HFFc6 (cell line): ENCODE measurements around the gene HES6. TPM values are rescaled to one million over a fixed set of nuclear protein-coding genes. Genes with fewer than 3 reads are reported as not detected.
"Not testable (repeated sequence)": the region's sequence is repeated elsewhere in the genome, so short reads cannot be mapped to it uniquely, and the experiment has no call there.

Experiments
- DNase-seq: peaks from one replicate; pipeline ENCODE4 v3.0.0-alpha.2; 2018
- H3K27ac Mint-ChIP-seq: 2 replicates; pipeline ENCODE4 v1.8.0; 2020; ENCODE audit warnings: mild to moderate bottlenecking, mixed read lengths
- H3K27me3 Mint-ChIP-seq: 2 replicates; pipeline ENCODE4 v1.8.0; 2021; ENCODE audit warnings: mild to moderate bottlenecking, moderate library complexity, mixed read lengths; ENCODE audit not compliant: insufficient read depth
- H3K36me3 Mint-ChIP-seq: 2 replicates; pipeline ENCODE4 v1.8.0; 2021; ENCODE audit warnings: low read depth, mixed read lengths
- H3K4me1 Mint-ChIP-seq: 2 replicates; pipeline ENCODE4 v1.8.0; 2020; ENCODE audit warnings: low read depth, mixed read lengths
- H3K4me3 Mint-ChIP-seq: 2 replicates; pipeline ENCODE4 v1.8.0; 2020; ENCODE audit warnings: mild to moderate bottlenecking, moderate library complexity, mixed read lengths
- H3K9me3 Mint-ChIP-seq: 2 replicates; pipeline ENCODE4 v1.8.0; 2020; ENCODE audit warnings: mild to moderate bottlenecking, mixed read lengths
- total RNA-seq, 6 experiments: library from RNA; stranded (reverse); fragmentation: NEBNext Ultra II Directional; extraction: Animal tissue kit (Norgen Biotek cat#: 25700); gene quantifications; 2 replicates in 1 of 6; 3 replicates in 5 of 6; pipeline ENCODE4 v1.2.3, GENCODE V29; 2021
- TF ChIP-seq, protein P1 (sequence below): fragments of 200-600 bp; sonication (generic); IDR thresholded peaks from 2 replicates; pipeline ENCODE4 v1.5.0; 2021; ENCODE audit warnings: antibody characterized with exemption, mild to moderate bottlenecking

HES6 gene
- total RNA-seq, 6 experiments from 2014 or later: 0.47 to 1.0 (median 0.82) TPM

DNA sequence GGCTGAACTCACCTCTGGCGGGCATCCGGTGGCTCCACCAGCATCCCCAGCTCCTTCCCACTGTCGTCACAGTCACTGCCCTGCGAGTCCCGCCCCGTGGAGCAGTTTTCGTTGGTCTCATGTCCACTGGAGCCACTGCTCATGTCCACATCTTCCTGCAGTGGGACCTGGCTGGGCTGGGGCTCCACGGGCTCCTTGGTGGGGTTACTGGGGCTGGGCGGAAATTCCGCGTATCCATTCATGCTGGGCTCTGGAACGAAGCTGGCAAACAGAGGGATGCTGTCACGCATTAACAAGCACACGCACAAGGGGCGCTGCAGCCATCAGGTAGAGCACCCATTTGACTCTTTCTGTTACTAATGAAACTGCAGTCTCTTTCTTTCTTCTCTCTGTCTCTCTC, 37.9 kb upstream of the HES6 start:
- DNase-seq: no peak
- Mint-ChIP-seq H3K27me3 (peaks cover 8% of the 10 kb centered on the region), H3K4me1 (no peaks in the 10 kb centered on the region), H3K4me3 (no peak overlapping the region), H3K9me3 (no peaks in the 10 kb centered on the region), H3K36me3 (no peaks in the 10 kb centered on the region), H3K27ac (no peak overlapping the region)
- TF ChIP-seq, protein P1, sequence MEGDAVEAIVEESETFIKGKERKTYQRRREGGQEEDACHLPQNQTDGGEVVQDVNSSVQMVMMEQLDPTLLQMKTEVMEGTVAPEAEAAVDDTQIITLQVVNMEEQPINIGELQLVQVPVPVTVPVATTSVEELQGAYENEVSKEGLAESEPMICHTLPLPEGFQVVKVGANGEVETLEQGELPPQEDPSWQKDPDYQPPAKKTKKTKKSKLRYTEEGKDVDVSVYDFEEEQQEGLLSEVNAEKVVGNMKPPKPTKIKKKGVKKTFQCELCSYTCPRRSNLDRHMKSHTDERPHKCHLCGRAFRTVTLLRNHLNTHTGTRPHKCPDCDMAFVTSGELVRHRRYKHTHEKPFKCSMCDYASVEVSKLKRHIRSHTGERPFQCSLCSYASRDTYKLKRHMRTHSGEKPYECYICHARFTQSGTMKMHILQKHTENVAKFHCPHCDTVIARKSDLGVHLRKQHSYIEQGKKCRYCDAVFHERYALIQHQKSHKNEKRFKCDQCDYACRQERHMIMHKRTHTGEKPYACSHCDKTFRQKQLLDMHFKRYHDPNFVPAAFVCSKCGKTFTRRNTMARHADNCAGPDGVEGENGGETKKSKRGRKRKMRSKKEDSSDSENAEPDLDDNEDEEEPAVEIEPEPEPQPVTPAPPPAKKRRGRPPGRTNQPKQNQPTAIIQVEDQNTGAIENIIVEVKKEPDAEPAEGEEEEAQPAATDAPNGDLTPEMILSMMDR: peak; percentile 22

DNA sequence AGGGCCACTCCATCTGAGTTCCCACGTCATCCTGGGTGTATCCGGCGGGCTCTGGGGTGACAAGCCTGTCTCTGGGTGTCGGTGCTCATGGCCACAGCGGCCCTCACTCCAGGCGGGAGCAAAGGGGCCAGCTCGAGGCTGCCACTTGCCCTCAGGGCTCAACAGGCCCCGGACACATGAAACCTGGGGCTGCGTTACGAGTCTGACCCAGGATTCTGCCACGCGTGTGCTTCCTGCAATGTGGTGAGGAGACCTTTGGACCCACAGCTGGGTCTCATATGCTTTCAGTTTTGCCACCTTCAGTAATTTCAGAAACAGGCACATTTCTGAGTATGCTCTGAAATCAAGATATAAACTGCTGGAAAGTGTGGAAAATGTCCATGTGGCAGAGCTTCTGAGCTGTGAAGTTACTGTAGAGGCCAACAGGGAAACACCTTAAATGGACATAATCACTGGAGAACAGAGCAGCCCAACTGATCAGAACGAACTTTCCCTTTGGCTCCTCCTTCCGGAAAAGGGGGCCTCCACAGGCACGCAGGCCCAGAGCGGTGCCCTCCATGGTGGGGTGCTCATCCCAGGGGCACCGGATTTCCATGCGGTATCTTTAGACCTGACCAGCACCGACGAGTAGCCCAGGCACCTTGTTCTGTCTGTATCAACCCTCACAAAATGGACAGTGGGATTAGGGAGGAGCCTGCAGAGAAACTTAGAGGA, 34.5 kb upstream of the HES6 start:
- H3K4me3 Mint-ChIP-seq: no peak overlapping the region
- H3K27ac Mint-ChIP-seq: no peak overlapping the region
- no peaks in the 10 kb centered on the region for H3K4me1 Mint-ChIP-seq
- no peak for DNase-seq
- H3K27me3 Mint-ChIP-seq: peaks cover 3% of the 10 kb centered on the region; the same call in 1 of the 2 replicates
- no peaks in the 10 kb centered on the region for H3K9me3 Mint-ChIP-seq
- TF ChIP-seq, protein P1: no peak
- H3K36me3 Mint-ChIP-seq: no peaks in the 10 kb centered on the region

DNA sequence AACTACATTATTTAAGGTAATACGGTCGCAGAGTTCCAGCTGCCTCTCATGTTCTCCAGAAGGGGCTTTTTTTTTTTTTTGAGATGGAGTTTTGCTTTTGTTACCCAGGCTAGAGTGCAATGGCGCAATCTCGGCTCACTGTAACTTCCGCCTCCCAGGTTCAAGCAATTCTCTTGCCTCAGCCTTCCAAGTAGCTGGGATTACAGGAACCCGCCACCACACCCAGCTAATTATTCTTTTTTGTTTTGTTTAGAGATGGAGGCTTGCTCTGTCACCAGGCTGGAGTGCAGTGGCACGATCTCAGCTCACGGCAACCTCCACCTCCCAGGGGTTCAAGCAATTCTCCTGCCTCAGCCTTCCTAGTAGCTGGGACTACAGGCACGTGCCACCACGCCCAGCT, 33.6 kb upstream of the HES6 start:
- H3K4me3 Mint-ChIP-seq, H3K27ac Mint-ChIP-seq, H3K9me3 Mint-ChIP-seq, DNase-seq, H3K36me3 Mint-ChIP-seq, H3K27me3 Mint-ChIP-seq, H3K4me1 Mint-ChIP-seq: not testable (repeated sequence)

DNA sequence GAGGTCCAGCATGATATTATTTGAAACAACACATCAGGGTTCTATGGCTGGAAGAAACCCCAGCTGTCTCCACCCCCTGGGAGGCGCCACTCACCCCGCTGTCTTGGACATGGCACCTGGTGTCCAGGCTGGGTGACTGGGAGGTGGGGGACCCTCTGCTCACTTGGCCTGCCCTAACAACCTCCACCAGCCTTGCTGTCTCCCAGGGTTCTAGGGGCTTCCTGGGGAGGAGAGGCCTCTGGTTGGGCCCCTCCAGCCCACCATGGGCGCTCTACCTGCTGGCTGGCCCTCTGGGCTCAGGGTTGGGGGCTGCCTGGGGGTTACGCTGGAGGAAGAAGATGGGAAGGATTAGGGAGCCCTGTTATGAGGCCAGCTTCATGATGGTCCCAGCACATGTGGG, 32.3 kb upstream of the HES6 start:
- DNase-seq: no peak
- no peak overlapping the region for H3K27ac Mint-ChIP-seq
- H3K4me3 Mint-ChIP-seq: no peak overlapping the region
- H3K4me1 Mint-ChIP-seq: peaks cover 6% of the 10 kb centered on the region
- H3K27me3 Mint-ChIP-seq: peaks cover 3% of the 10 kb centered on the region; the same call in 1 of the 2 replicates
- TF ChIP-seq, protein P1: no peak
- H3K9me3 Mint-ChIP-seq: no peaks in the 10 kb centered on the region
- H3K36me3 Mint-ChIP-seq: no peaks in the 10 kb centered on the region

DNA sequence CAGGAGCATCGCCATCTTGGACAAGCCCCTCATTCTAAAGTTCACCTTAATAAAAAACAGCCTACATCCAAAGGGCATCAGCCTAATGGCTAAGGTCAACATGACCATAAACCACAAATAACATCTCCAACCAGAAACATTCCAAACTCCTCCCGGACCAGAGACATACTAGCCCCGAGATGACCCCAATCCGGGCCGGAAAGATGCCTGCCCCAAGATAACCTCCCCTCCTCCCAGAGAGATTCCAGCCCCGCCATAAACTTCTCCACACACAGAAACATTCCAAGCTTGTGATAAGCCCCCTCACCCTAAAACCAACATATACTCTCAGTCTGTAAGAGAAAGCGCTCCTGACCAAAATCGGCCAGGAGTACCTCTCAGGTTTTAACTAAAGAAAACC, 31.8 kb upstream of the HES6 start:
- H3K27me3 Mint-ChIP-seq, H3K4me1 Mint-ChIP-seq, H3K9me3 Mint-ChIP-seq, H3K36me3 Mint-ChIP-seq, H3K4me3 Mint-ChIP-seq, H3K27ac Mint-ChIP-seq, DNase-seq: not testable (repeated sequence)

DNA sequence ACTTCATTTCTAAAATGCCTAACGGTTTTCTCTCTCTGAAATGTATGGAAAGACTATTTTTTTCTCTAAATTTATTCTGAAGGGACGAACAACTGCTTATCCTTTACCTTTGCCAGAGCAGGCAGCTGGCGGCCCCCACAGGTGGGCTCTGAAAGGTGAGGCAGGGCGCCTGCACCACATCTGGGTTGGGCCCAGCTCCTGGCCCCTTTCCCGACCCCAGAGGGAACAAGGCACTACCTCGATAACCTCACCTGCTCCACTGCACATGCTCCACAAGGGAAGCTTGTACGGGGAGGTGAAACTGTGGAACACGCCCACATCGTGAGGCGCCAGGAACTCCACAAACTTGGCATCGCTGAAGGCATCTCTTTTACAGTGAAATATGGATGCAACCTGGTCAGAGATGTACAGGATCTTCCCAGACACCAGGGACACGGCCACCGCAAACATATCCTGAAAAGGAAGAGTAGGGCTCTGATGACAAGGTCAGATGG, 31.3 kb upstream of the HES6 start:
- DNase-seq: no peak
- Mint-ChIP-seq H3K36me3 (no peaks in the 10 kb centered on the region), H3K27ac (no peak overlapping the region), H3K9me3 (no peaks in the 10 kb centered on the region), H3K4me3 (no peak overlapping the region), H3K27me3 (peaks cover 3% of the 10 kb centered on the region; the same call in 1 of the 2 replicates), H3K4me1 (peaks cover 9% of the 10 kb centered on the region)
- TF ChIP-seq, protein P1: no peak
